Brain microvascular endothelial cell (primary cell): ENCODE data around the gene ELFN1.
A peak's percentile ranks its signal among the peaks of the same experiment; 100 is the strongest.

ENCODE experiments used
- DNase-seq: peaks from one replicate; pipeline ENCODE4 v3.0.0-alpha.2; 2020
- H3K27ac ChIP-seq: fragments of 250-450 bp; sonication (Bioruptor Pico); 2 replicates; pipeline ENCODE4 v1.5.1; 2020; ENCODE audit warnings: mild to moderate bottlenecking, moderate library complexity
- H3K27me3 ChIP-seq: fragments of 250-450 bp; sonication (Bioruptor Pico); replicated peaks from 2 replicates; pipeline ENCODE4 v1.5.1; 2020; ENCODE audit warnings: mild to moderate bottlenecking
- H3K36me3 ChIP-seq: fragments of 250-450 bp; sonication (Bioruptor Pico); replicated peaks from 2 replicates; pipeline ENCODE4 v1.5.1; 2020; ENCODE audit warnings: mild to moderate bottlenecking
- H3K4me3 ChIP-seq: 2 replicates; pipeline ENCODE4 v1.5.1; 2011; ENCODE audit warnings: low read depth, mild to moderate bottlenecking, control low read depth, low read length, moderate library complexity
- CTCF ChIP-seq: IDR thresholded peaks from 2 replicates; pipeline ENCODE4 v1.5.1; 2011; ENCODE audit warnings: low read depth, mild to moderate bottlenecking, moderate library complexity, low read length, control low read depth, inconsistent platforms; ENCODE audit errors: missing control alignments
- in situ Hi-C: cut with HindIII; loops from 2 replicates; pipeline ENCODE4 v1.10.0; 2017; ENCODE audit warnings: low sequenced_read_pairs, low pct_ligation_motif_present

Gene ELFN1

GRCh38 chr7:1692515-1693418 lies 22.7 kb downstream of the ELFN1 start:
- no peak for TF ChIP-seq CTCF
- Histone ChIP-seq H3K4me3 (no peak overlapping the region), H3K36me3 (no peaks in the 10 kb centered on the region), H3K27ac (no peak overlapping the region), H3K27me3 (no peaks in the 10 kb centered on the region)
- DNase-seq: no peak
- in situ Hi-C loops: no loop called here

- no peak overlapping the region for H3K4me3 ChIP-seq
- TF ChIP-seq CTCF: no peak
- in situ Hi-C loops: no loop called here
- no peak overlapping the region for H3K27ac ChIP-seq
- DNase-seq: no peak
- no peaks in the 10 kb centered on the region for H3K27me3 ChIP-seq
- no peaks in the 10 kb centered on the region for H3K36me3 ChIP-seq
Observed at GRCh38 chr7:1693419-1693990, 23.4 kb downstream of the ELFN1 start.

- peak; percentile 63 for DNase-seq
- no peak overlapping the region for H3K27ac ChIP-seq
- H3K36me3 ChIP-seq: no peaks in the 10 kb centered on the region
- in situ Hi-C loops: no loop called here
- no peaks in the 10 kb centered on the region for H3K27me3 ChIP-seq
- TF ChIP-seq CTCF: no peak
- H3K4me3 ChIP-seq: no peak overlapping the region
Observed at GRCh38 chr7:1693991-1694524, 24.0 kb downstream of the ELFN1 start.

- Histone ChIP-seq H3K36me3 (no peaks in the 10 kb centered on the region), H3K27ac (no peak overlapping the region), H3K27me3 (no peaks in the 10 kb centered on the region), H3K4me3 (no peak overlapping the region)
- TF ChIP-seq CTCF: no peak
- in situ Hi-C loops: no loop called here
- no peak for DNase-seq
Observed at GRCh38 chr7:1694611-1695511, 24.8 kb downstream of the ELFN1 start.

- H3K27ac ChIP-seq: no peak overlapping the region
- H3K4me3 ChIP-seq: no peak overlapping the region
- in situ Hi-C loops: no loop called here
- no peak for TF ChIP-seq CTCF
- H3K27me3 ChIP-seq: no peaks in the 10 kb centered on the region
- H3K36me3 ChIP-seq: no peaks in the 10 kb centered on the region
- DNase-seq: no peak
Observed at GRCh38 chr7:1695800-1696454, 25.9 kb downstream of the ELFN1 start.
